ENCODE measurements around the gene APOM.

APOM gene

GRCh38 chr6:31666337-31666965 lies 10.8 kb downstream of the APOM start:
- Histone ChIP-seq H2AFZ (ENCODE audit: low read length, unreplicated experiment) (no peak overlapping the region), H3K4me1 (ENCODE audit: control insufficient read depth, insufficient read depth, low read length, unreplicated experiment) (peaks cover 14% of the 10 kb centered on the region), H3K79me2 (ENCODE audit: control insufficient read depth, insufficient read depth, low read length, unreplicated experiment) (peaks cover 66% of the 10 kb centered on the region), H3K36me3 (ENCODE audit: insufficient read depth, low read length) (peaks cover 37% of the 10 kb centered on the region), H3K4me3 (ENCODE audit: low read depth, low read length) (peak overlapping the region; percentile 97), H3K27ac (ENCODE audit: low read depth, low read length) (peak overlapping the region; percentile 58), H3K27me3 (ENCODE audit: insufficient read depth, low read length) (no peaks in the 10 kb centered on the region)

GRCh38 chr6:31669676-31670075 lies 14.0 kb downstream of the APOM start, which contains the start of gene LY6G5B:
TSS of gene LY6G5B (plus strand) at chr6:31669976. CDS start at chr6:31670951, 975 bp downstream.
- H3K27ac ChIP-seq (ENCODE audit: low read depth, low read length), result no peak within 1 kb of the TSS
- no peaks in the 10 kb centered on the region for H3K27me3 ChIP-seq (ENCODE audit: insufficient read depth, low read length)
- peaks cover 39% of the 10 kb centered on the region for H3K79me2 ChIP-seq (ENCODE audit: control insufficient read depth, insufficient read depth, low read length, unreplicated experiment)
- H3K4me3 ChIP-seq (ENCODE audit: low read depth, low read length), result no peak within 1 kb of the TSS
- no peak within 1 kb of the TSS for H2AFZ ChIP-seq (ENCODE audit: low read length, unreplicated experiment)
- H3K36me3 ChIP-seq (ENCODE audit: insufficient read depth, low read length), result peaks cover 38% of the 10 kb centered on the region
- peaks cover 11% of the 10 kb centered on the region for H3K4me1 ChIP-seq (ENCODE audit: control insufficient read depth, insufficient read depth, low read length, unreplicated experiment)

- H3K27me3 ChIP-seq (ENCODE audit: insufficient read depth, low read length), result no peaks in the 10 kb centered on the region
- H2AFZ ChIP-seq (ENCODE audit: low read length, unreplicated experiment), result no peak overlapping the region
- peaks cover 5% of the 10 kb centered on the region; the same call in 1 of the 2 replicates for H3K36me3 ChIP-seq (ENCODE audit: insufficient read depth, low read length)
- H3K4me3 ChIP-seq (ENCODE audit: low read depth, low read length), result no peak overlapping the region
- H3K79me2 ChIP-seq (ENCODE audit: control insufficient read depth, insufficient read depth, low read length, unreplicated experiment), result no peaks in the 10 kb centered on the region
- H3K4me1 ChIP-seq (ENCODE audit: control insufficient read depth, insufficient read depth, low read length, unreplicated experiment), result peaks cover 6% of the 10 kb centered on the region
- H3K27ac ChIP-seq (ENCODE audit: low read depth, low read length), result no peak overlapping the region
These were observed 20.7 kb downstream of the APOM start for GRCh38 chr6:31676322-31676903.

GRCh38 chr6:31676904-31677303 lies 21.2 kb downstream of the APOM start:
- H3K27ac ChIP-seq (ENCODE audit: low read depth, low read length), result no peak overlapping the region
- H3K36me3 ChIP-seq (ENCODE audit: insufficient read depth, low read length), result peaks cover 2% of the 10 kb centered on the region; the same call in 1 of the 2 replicates
- no peak overlapping the region for H3K4me3 ChIP-seq (ENCODE audit: low read depth, low read length)
- H3K79me2 ChIP-seq (ENCODE audit: control insufficient read depth, insufficient read depth, low read length, unreplicated experiment), result no peaks in the 10 kb centered on the region
- peaks cover 8% of the 10 kb centered on the region for H3K4me1 ChIP-seq (ENCODE audit: control insufficient read depth, insufficient read depth, low read length, unreplicated experiment)
- no peak overlapping the region for H2AFZ ChIP-seq (ENCODE audit: low read length, unreplicated experiment)
- no peaks in the 10 kb centered on the region for H3K27me3 ChIP-seq (ENCODE audit: insufficient read depth, low read length)

DNA sequence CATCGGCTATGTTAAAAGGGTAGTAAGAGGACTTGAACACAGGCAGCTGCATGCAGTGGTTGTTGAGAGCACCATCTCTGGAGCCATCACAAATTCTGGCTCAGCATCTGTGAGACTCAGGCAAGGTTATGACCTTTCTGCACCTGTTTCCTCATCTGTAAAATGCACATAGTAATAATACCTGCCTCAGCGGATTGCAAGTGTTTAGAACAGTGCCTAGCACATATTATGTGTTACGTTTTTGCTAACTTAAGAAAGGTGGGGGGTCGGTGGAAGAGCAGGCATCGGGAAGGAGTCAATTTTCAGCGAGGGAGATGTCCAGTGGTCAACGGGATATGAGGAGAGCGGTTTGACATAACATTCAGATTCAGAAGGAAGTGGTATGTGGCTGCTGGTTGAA lies 22.3 kb downstream of the APOM start:
- H3K27ac ChIP-seq (ENCODE audit: low read depth, low read length), result no peak overlapping the region
- no peak overlapping the region for H2AFZ ChIP-seq (ENCODE audit: low read length, unreplicated experiment)
- no peaks in the 10 kb centered on the region for H3K79me2 ChIP-seq (ENCODE audit: control insufficient read depth, insufficient read depth, low read length, unreplicated experiment)
- no peaks in the 10 kb centered on the region for H3K36me3 ChIP-seq (ENCODE audit: insufficient read depth, low read length)
- peaks cover 8% of the 10 kb centered on the region for H3K4me1 ChIP-seq (ENCODE audit: control insufficient read depth, insufficient read depth, low read length, unreplicated experiment)
- H3K4me3 ChIP-seq (ENCODE audit: low read depth, low read length), result no peak overlapping the region
- no peaks in the 10 kb centered on the region for H3K27me3 ChIP-seq (ENCODE audit: insufficient read depth, low read length)

DNA sequence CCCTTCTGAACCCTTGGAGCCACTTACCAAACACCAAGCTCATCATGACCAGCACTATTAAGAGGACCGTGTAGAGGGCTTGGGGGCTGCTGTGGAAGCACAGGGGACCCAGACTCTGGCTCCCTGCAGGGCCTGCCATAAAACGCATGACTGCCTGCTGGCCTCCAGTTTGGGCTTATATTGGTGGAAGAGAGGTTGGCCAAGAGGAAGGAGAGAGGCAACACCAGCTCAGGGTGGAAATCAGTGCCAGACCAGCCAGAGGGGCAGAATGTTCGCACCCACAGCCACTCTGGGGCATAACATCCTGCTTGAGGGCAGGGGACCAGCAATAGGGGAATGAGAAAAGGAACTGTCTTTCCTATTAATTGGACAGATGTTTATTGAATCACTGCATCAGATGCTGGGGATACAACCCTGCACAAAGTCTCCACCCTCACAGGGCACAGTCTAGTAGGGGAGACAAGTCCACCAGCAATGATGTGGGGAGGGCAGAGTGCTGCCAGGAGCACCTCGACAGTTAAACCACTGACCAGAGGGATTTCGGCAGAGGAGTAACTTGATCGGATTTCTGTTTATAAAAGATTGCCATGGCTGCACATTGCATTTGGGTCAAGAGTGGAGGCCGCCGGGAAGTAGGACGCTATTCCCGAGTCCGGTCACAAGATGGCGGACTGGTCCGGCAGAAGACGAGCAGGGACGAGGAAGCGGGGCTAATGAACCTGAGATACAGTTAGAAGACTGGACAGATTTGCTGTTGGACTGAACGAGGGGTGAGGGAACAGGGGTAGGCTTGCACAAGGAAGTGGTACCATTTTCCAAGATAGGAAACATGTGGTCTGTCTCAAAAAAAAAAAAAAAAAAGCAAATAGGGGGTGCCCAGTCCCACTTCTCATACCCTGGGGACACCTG lies 24.8 kb downstream of the APOM start, which contains the start of gene LY6G5C:
Gene LY6G5C, minus strand, starts transcription at position 842 of the 909 bp plus-strand sequence. Its CDS starts 694 bp downstream, at position 148.
- Histone ChIP-seq H2AFZ (ENCODE audit: low read length, unreplicated experiment) (peak within 1 kb of the TSS; percentile 81), H3K27ac (ENCODE audit: low read depth, low read length) (0 out of 2 replicates have a peak within 1 kb of the TSS, but pooled peaks have one; percentile 28)

DNA sequence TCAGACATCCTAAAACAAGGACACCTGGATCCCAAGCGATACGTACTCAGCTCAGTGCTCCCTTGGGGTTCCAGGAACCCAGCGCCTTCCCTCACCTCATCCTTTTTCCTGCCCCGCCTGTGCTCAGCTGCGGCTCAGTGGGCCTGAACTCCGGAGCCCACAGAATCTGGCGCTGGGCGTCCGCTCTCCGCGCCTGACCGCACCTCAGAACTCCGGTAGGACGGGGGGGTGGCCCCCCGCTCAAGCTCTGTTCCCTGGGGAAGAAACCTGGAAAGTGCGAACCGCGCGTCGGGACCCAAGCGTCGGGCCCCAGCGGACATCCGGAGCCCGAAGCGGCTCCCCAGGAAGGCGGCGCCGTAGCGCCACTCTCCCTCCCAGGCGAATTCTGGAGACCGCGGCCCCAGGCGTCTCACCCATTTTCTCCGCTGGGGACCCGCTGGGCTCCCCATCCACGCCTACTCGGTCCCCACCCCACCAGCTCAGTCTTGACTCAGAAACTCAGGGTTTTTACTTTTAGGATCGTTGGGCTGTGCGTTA lies 25.5 kb downstream of the APOM start:
- Histone ChIP-seq H3K79me2 (ENCODE audit: control insufficient read depth, insufficient read depth, low read length, unreplicated experiment) (no peaks in the 10 kb centered on the region), H3K27me3 (ENCODE audit: insufficient read depth, low read length) (no peaks in the 10 kb centered on the region), H3K36me3 (ENCODE audit: insufficient read depth, low read length) (no peaks in the 10 kb centered on the region), H2AFZ (ENCODE audit: low read length, unreplicated experiment) (peak overlapping the region; percentile 81), H3K4me1 (ENCODE audit: control insufficient read depth, insufficient read depth, low read length, unreplicated experiment) (peaks cover 8% of the 10 kb centered on the region), H3K4me3 (ENCODE audit: low read depth, low read length) (peak overlapping the region; percentile 81), H3K27ac (ENCODE audit: low read depth, low read length) (0 out of 2 replicates have a peak overlapping the region, but pooled peaks have one; percentile 28)

More for the DNA sequence above, 24.8 kb downstream of the APOM start, which contains the start of gene LY6G5C:
- no peaks in the 10 kb centered on the region for H3K27me3 ChIP-seq (ENCODE audit: insufficient read depth, low read length)
- no peaks in the 10 kb centered on the region for H3K79me2 ChIP-seq (ENCODE audit: control insufficient read depth, insufficient read depth, low read length, unreplicated experiment)
- H3K4me3 ChIP-seq (ENCODE audit: low read depth, low read length), result peak within 1 kb of the TSS; percentile 81
- peaks cover 8% of the 10 kb centered on the region for H3K4me1 ChIP-seq (ENCODE audit: control insufficient read depth, insufficient read depth, low read length, unreplicated experiment)
- no peaks in the 10 kb centered on the region for H3K36me3 ChIP-seq (ENCODE audit: insufficient read depth, low read length)

DNA sequence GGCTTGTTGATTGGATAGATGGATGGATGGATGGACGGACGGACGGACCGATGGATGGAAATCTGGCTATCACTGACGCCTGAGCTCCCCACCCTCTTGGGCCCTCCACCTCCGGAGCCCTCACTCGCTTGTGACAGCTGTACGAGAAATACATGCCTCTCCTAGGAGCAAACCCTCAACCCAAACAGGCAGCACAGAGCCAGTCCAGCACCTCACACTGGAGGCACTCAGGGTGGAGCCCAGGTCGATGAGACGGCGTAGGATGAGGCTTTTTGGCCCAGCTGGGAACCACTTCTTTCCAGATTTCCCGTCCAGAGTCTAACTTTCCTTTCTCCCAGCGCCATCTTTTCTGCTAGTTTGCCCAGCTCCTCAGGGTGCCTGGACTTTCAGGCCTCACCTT lies 27.9 kb downstream of the APOM start:
- Histone ChIP-seq H3K4me3 (ENCODE audit: low read depth, low read length) (no peak overlapping the region), H3K79me2 (ENCODE audit: control insufficient read depth, insufficient read depth, low read length, unreplicated experiment) (no peaks in the 10 kb centered on the region), H3K27me3 (ENCODE audit: insufficient read depth, low read length) (no peaks in the 10 kb centered on the region), H3K36me3 (ENCODE audit: insufficient read depth, low read length) (no peaks in the 10 kb centered on the region; the same call in 1 of the 2 replicates), H2AFZ (ENCODE audit: low read length, unreplicated experiment) (no peak overlapping the region), H3K27ac (ENCODE audit: low read depth, low read length) (no peak overlapping the region), H3K4me1 (ENCODE audit: control insufficient read depth, insufficient read depth, low read length, unreplicated experiment) (peaks cover 8% of the 10 kb centered on the region)

- no peak overlapping the region for H2AFZ ChIP-seq (ENCODE audit: low read length, unreplicated experiment)
- H3K36me3 ChIP-seq (ENCODE audit: insufficient read depth, low read length), result no peaks in the 10 kb centered on the region; the same call in 1 of the 2 replicates
- H3K4me1 ChIP-seq (ENCODE audit: control insufficient read depth, insufficient read depth, low read length, unreplicated experiment), result peaks cover 1% of the 10 kb centered on the region
- no peaks in the 10 kb centered on the region for H3K79me2 ChIP-seq (ENCODE audit: control insufficient read depth, insufficient read depth, low read length, unreplicated experiment)
- no peak overlapping the region for H3K27ac ChIP-seq (ENCODE audit: low read depth, low read length)
- H3K4me3 ChIP-seq (ENCODE audit: low read depth, low read length), result no peak overlapping the region
- H3K27me3 ChIP-seq (ENCODE audit: insufficient read depth, low read length), result no peaks in the 10 kb centered on the region
These were observed 30.8 kb downstream of the APOM start for GRCh38 chr6:31686483-31686882.

DNA sequence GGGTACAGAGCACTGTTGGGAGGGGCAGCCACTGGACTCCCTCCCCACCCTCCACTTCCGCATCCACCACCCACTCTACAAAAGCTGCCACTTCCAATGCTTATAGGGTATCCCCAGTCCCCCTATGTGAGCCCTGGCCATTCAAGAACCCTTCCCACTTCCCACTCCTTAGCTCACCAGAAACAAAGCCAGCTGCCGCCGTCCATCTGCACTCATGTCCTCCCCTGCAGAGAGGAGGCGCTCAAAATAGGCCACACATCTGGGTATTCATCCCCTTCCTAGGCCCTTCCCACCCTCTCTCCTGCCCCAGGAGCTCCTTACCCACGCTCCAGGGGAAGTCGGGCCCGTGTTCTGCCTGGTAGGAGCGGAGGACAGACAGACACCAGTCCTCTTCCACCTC lies 31.6 kb downstream of the APOM start:
- no peak overlapping the region for H2AFZ ChIP-seq (ENCODE audit: low read length, unreplicated experiment)
- no peaks in the 10 kb centered on the region for H3K79me2 ChIP-seq (ENCODE audit: control insufficient read depth, insufficient read depth, low read length, unreplicated experiment)
- H3K36me3 ChIP-seq (ENCODE audit: insufficient read depth, low read length), result no peaks in the 10 kb centered on the region; the same call in 1 of the 2 replicates
- no peaks in the 10 kb centered on the region for H3K27me3 ChIP-seq (ENCODE audit: insufficient read depth, low read length)
- no peak overlapping the region for H3K4me3 ChIP-seq (ENCODE audit: low read depth, low read length)
- no peaks in the 10 kb centered on the region for H3K4me1 ChIP-seq (ENCODE audit: control insufficient read depth, insufficient read depth, low read length, unreplicated experiment)
- no peak overlapping the region for H3K27ac ChIP-seq (ENCODE audit: low read depth, low read length)

Measured in ACC112 (cell line).